Fibroblast of lung (primary cell): ENCODE data around the gene DUSP8. TPM values are rescaled to one million over a fixed set of nuclear protein-coding genes. Genes with fewer than 3 reads are reported as not detected.

Source experiments
- DNase-seq, 2 donors: peaks; one replicate each; pipeline versions ENCODE4 v3.0.0 to v3.0.0-alpha.2; 2010; ENCODE audit warnings: low read depth in 2 of 2
- H2AFZ ChIP-seq: 2 replicates; pipeline ENCODE4 v1.5.1; 2012; ENCODE audit warnings: low read length, control low read depth, inconsistent platforms
- H3K27ac ChIP-seq: 2 replicates; pipeline ENCODE4 v1.5.1; 2011; ENCODE audit warnings: low read length, control low read depth; ENCODE audit not compliant: insufficient read depth
- H3K27me3 ChIP-seq: 2 replicates; pipeline ENCODE4 v1.5.1; 2011; ENCODE audit warnings: mild to moderate bottlenecking, low read length; ENCODE audit not compliant: control insufficient read depth, insufficient read depth
- H3K36me3 ChIP-seq: 2 replicates; pipeline ENCODE4 v1.5.1; 2011; ENCODE audit warnings: low read length; ENCODE audit not compliant: control insufficient read depth, insufficient read depth
- H3K4me1 ChIP-seq: 2 replicates; pipeline ENCODE4 v1.5.1; 2011; ENCODE audit warnings: low read length; ENCODE audit not compliant: control insufficient read depth, insufficient read depth; ENCODE audit errors: extremely low read depth
- H3K4me2 ChIP-seq: 2 replicates; pipeline ENCODE4 v1.5.1; 2011; ENCODE audit warnings: low read length, control low read depth; ENCODE audit not compliant: insufficient read depth; ENCODE audit errors: extremely low read depth
- H3K4me3 ChIP-seq, 4 experiments: fragments of 200-600 bp in 1 of 4; sonication (generic) in 1 of 4; replicated peaks in 1 of 4; 2 replicates each; pipeline ENCODE4 v1.5.1; 2011 to 2016; ENCODE audit warnings: low read length in 4 of 4, low read depth in 3 of 4, mild to moderate bottlenecking in 3 of 4, control low read depth in 2 of 4, inconsistent platforms in 1 of 4, mixed read lengths in 1 of 4; ENCODE audit not compliant: insufficient read depth in 1 of 4; ENCODE audit errors: control extremely low read depth in 1 of 4
- H3K79me2 ChIP-seq: 2 replicates; pipeline ENCODE4 v1.5.1; 2012; ENCODE audit warnings: mild to moderate bottlenecking, low read length, inconsistent platforms; ENCODE audit not compliant: control insufficient read depth, insufficient read depth
- H3K9ac ChIP-seq: 2 replicates; pipeline ENCODE4 v1.5.1; 2011; ENCODE audit warnings: mild to moderate bottlenecking, low read length, control low read depth; ENCODE audit not compliant: insufficient read depth
- H3K9me3 ChIP-seq: 2 replicates; pipeline ENCODE4 v1.5.1; 2012; ENCODE audit warnings: low read depth, low read length; ENCODE audit not compliant: control insufficient read depth, insufficient read depth
- H4K20me1 ChIP-seq: 2 replicates; pipeline ENCODE4 v1.5.1; 2011; ENCODE audit warnings: low read length; ENCODE audit not compliant: control insufficient read depth, insufficient read depth; ENCODE audit errors: extremely low read depth
- CTCF ChIP-seq, 2 donors: IDR thresholded peaks in 1 of 2; conservative IDR thresholded peaks in 1 of 2; 1 replicate in 1 of 2; 2 replicates in 1 of 2; pipeline ENCODE4 v1.5.1; 2011 to 2012; ENCODE audit warnings: low read length in 2 of 2, control low read depth in 1 of 2, inconsistent platforms in 1 of 2, low read depth in 1 of 2, mild to moderate bottlenecking in 1 of 2
- EZH2 ChIP-seq: IDR thresholded peaks from 2 replicates; pipeline ENCODE4 v1.5.1; 2012; ENCODE audit warnings: low read length, control low read depth, mild to moderate bottlenecking; ENCODE audit errors: missing control alignments
- polyA plus RNA-seq, 2 donors: library from polyadenylated mRNA; depleted of rRNA in 1 of 2; stranded (reverse) in 1 of 2; unstranded in 1 of 2; fragments of >200 nt; gene quantifications; 2 replicates each; pipeline ENCODE4 v1.2.1, GENCODE V29; 2011 to 2012; ENCODE audit warnings: missing spikeins in 1 of 2
- total RNA-seq: library from RNA; depleted of rRNA; stranded (reverse); fragments of >200 nt; gene quantifications from 2 replicates; pipeline ENCODE4 v1.2.1, GENCODE V29; 2014

DUSP8 gene
- total and polyA plus RNA-seq, 2 donors (not counting 1 experiment from before 2014, with no cell fraction given): 0.62 to 0.66 TPM

GRCh38 chr11:1574238-1574932, 2.3 kb upstream of the DUSP8 start:
- H3K9me3 ChIP-seq: no peaks in the 10 kb centered on the region
- H3K27ac ChIP-seq: no peak overlapping the region
- H3K79me2 ChIP-seq: no peaks in the 10 kb centered on the region
- no peaks in the 10 kb centered on the region for H3K4me1 ChIP-seq
- peak overlapping the region; percentile 27 for H3K4me2 ChIP-seq
- H3K27me3 ChIP-seq: peaks cover 28% of the 10 kb centered on the region
- no peaks in the 10 kb centered on the region for H3K36me3 ChIP-seq
- H2AFZ ChIP-seq: no peak overlapping the region
- H4K20me1 ChIP-seq: no peaks in the 10 kb centered on the region
- no peak for TF ChIP-seq EZH2
- TF ChIP-seq CTCF (conservative IDR thresholded peaks at IDR 0.05 in 1 of 2, IDR thresholded peaks at IDR 0.05 in 1 of 2; ENCODE audit: low read depth in 1 of 2, low read length in 2 of 2): peak; percentile 52 to 54
- peak; percentile 16 to 49 for DNase-seq
- H3K9ac ChIP-seq: no peak overlapping the region
- H3K4me3 ChIP-seq: peak overlapping the region in 1 of 4 experiments; percentile 25

GRCh38 chr11:1573903-1574237, 1.8 kb upstream of the DUSP8 start:
- Histone ChIP-seq H3K4me1 (no peaks in the 10 kb centered on the region), H3K36me3 (no peaks in the 10 kb centered on the region), H4K20me1 (no peaks in the 10 kb centered on the region), H3K4me2 (no peak overlapping the region), H3K4me3 (no peak overlapping the region), H3K79me2 (no peaks in the 10 kb centered on the region), H2AFZ (no peak overlapping the region), H3K27ac (no peak overlapping the region), H3K9me3 (no peaks in the 10 kb centered on the region), H3K27me3 (peaks cover 28% of the 10 kb centered on the region), H3K9ac (no peak overlapping the region)
- no peak for TF ChIP-seq EZH2
- no peak for TF ChIP-seq CTCF (conservative IDR thresholded peaks at IDR 0.05 in 1 of 2, IDR thresholded peaks at IDR 0.05 in 1 of 2; ENCODE audit: low read depth in 1 of 2, low read length in 2 of 2)
- DNase-seq: no peak

DNA sequence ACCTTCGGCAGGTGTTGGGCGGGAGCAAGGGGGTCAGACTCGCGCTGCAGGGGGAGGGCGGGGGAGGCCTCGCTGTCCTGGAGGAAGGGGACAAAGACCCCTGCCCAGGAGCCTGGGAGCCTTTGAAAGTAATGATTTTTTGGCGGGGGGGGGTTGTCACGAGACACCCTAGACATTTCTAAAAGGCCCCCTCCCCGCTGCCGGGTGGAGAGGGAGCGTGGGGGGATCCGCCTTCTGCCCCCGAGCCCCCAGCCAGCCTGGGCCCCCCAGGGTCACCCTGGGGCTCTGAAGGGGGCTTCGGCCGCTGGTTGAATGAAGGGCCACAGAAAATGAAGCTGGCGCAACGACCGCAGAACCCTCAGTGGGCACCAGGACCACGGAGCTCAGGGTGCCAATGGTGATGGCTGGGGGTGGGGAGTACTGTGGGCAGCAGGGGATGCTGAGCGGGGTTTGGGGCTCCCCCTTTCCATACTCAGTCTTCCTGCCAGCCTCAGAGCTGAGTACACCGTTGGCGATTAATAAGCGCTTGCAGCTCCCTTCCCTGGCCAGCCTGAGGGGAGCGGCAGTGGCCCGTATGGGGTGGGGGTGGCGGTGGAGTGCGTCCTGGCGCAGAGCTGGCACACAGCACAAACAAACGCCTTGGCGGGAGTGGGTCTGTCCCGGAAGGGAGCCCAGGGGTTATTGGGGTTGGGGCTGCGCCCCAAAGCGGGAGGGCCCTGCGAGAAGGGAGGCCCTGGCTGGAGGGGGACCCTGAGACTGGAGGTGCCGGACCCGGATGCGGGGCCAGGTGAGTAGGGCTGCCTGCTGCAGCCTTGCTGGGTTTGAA, 1.2 kb upstream of the DUSP8 start:
- TF ChIP-seq CTCF (conservative IDR thresholded peaks at IDR 0.05 in 1 of 2, IDR thresholded peaks at IDR 0.05 in 1 of 2; ENCODE audit: low read depth in 1 of 2, low read length in 2 of 2): no peak
- TF ChIP-seq EZH2: peak; percentile 95
- no peak overlapping the region for H3K27ac ChIP-seq
- no peaks in the 10 kb centered on the region for H3K9me3 ChIP-seq
- H3K79me2 ChIP-seq: no peaks in the 10 kb centered on the region
- H3K4me2 ChIP-seq: no peak overlapping the region
- H2AFZ ChIP-seq: no peak overlapping the region
- H3K4me1 ChIP-seq: no peaks in the 10 kb centered on the region
- no peak for DNase-seq
- H3K27me3 ChIP-seq: peaks cover 28% of the 10 kb centered on the region
- H3K36me3 ChIP-seq: no peaks in the 10 kb centered on the region
- no peaks in the 10 kb centered on the region for H4K20me1 ChIP-seq
- H3K4me3 ChIP-seq: no peak overlapping the region
- no peak overlapping the region for H3K9ac ChIP-seq
